Measurements from ENCODE around the gene SIGMAR1.

GRCh38 chr9:34591917-34592866 lies 45.4 kb downstream of the SIGMAR1 start:
- TF ChIP-seq, protein P1, sequence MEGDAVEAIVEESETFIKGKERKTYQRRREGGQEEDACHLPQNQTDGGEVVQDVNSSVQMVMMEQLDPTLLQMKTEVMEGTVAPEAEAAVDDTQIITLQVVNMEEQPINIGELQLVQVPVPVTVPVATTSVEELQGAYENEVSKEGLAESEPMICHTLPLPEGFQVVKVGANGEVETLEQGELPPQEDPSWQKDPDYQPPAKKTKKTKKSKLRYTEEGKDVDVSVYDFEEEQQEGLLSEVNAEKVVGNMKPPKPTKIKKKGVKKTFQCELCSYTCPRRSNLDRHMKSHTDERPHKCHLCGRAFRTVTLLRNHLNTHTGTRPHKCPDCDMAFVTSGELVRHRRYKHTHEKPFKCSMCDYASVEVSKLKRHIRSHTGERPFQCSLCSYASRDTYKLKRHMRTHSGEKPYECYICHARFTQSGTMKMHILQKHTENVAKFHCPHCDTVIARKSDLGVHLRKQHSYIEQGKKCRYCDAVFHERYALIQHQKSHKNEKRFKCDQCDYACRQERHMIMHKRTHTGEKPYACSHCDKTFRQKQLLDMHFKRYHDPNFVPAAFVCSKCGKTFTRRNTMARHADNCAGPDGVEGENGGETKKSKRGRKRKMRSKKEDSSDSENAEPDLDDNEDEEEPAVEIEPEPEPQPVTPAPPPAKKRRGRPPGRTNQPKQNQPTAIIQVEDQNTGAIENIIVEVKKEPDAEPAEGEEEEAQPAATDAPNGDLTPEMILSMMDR (conservative IDR thresholded peaks at IDR 0.05; ENCODE audit: low read depth, low read length): peak; percentile 23; the same call in 1 of the 2 replicates
- TF ChIP-seq EZH2 (IDR thresholded peaks at IDR 0.05; ENCODE audit: borderline replicate concordance, low read depth, low read length, poor library complexity, severe bottlenecking): no peak
